Panc1 (cell line): ENCODE data around the gene RASA3.

Experiments used
- POLR2AphosphoS5 ChIP-seq: IDR thresholded peaks from 2 replicates; pipeline ENCODE4 v1.6.1; 2012; ENCODE audit warnings: mild to moderate bottlenecking, low read depth, low read length, moderate library complexity
- SIN3A ChIP-seq: IDR thresholded peaks from 2 replicates; pipeline ENCODE4 v1.6.1; 2012; ENCODE audit warnings: low read depth, mild to moderate bottlenecking, low read length, moderate library complexity, borderline replicate concordance; ENCODE audit not compliant: insufficient read depth
- TCF7L2 ChIP-seq: IDR thresholded peaks from 2 replicates; pipeline ENCODE4 v1.6.1; 2011; ENCODE audit warnings: mild to moderate bottlenecking, low read depth, low read length, inconsistent platforms
- TF ChIP-seq, protein P1 (sequence below): fragments of 450-650 bp; IDR thresholded peaks from 2 replicates; pipeline ENCODE4 v1.5.1; 2017; ENCODE audit warnings: mild to moderate bottlenecking
- TF ChIP-seq, protein P2 (sequence below), 2 experiments: IDR thresholded peaks; 2 replicates each; pipeline ENCODE4 v1.6.1; 2011 to 2012; ENCODE audit warnings: low read depth in 2 of 2, control low read depth in 1 of 2, low read length in 1 of 2, mild to moderate bottlenecking in 1 of 2, moderate library complexity in 1 of 2; ENCODE audit not compliant: insufficient read depth in 1 of 2

DNA sequence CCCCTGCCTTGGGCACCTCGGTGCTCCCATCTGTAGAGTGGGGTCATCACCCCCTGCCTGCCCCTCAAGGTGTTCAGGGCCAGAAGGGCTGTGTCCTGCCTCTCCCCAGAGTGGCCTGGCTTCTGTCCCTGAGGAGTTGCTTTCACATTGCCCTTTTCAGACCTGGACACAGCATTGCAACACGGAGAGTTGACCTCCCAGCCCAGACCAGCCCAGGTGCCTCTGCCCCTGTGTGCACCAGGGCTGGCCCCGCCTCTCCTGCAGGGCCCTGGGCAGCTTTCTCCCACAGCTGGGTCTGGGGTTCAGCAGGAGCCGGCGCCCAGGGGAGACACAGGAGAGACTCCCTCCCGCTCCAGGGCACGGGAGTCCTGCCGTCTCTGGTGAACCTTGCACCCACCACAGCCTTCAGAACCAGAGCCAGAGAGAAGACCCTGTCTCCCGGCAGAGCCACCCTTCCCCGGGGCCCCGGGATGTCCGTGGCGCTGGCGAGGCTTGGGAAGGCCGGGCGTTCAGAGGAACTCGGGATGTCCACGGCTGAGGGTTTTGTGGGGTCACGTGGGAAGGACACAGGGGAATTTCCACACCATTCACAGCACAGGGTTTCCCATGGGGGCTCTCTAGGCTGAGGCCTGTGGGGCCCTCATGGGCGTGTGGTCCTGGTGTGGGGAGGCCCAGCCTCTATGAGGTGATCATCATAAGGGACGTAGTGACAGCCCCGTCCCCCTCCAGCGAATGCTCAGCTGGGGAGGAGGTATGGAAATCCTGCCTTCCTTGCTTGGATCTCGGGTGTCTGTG lies 181.8 kb downstream of the RASA3 start:
- TF ChIP-seq TCF7L2 (no peak), SIN3A (no peak), POLR2AphosphoS5 (no peak)
- TF ChIP-seq, protein P1, sequence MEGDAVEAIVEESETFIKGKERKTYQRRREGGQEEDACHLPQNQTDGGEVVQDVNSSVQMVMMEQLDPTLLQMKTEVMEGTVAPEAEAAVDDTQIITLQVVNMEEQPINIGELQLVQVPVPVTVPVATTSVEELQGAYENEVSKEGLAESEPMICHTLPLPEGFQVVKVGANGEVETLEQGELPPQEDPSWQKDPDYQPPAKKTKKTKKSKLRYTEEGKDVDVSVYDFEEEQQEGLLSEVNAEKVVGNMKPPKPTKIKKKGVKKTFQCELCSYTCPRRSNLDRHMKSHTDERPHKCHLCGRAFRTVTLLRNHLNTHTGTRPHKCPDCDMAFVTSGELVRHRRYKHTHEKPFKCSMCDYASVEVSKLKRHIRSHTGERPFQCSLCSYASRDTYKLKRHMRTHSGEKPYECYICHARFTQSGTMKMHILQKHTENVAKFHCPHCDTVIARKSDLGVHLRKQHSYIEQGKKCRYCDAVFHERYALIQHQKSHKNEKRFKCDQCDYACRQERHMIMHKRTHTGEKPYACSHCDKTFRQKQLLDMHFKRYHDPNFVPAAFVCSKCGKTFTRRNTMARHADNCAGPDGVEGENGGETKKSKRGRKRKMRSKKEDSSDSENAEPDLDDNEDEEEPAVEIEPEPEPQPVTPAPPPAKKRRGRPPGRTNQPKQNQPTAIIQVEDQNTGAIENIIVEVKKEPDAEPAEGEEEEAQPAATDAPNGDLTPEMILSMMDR = no peak
- TF ChIP-seq, protein P2, sequence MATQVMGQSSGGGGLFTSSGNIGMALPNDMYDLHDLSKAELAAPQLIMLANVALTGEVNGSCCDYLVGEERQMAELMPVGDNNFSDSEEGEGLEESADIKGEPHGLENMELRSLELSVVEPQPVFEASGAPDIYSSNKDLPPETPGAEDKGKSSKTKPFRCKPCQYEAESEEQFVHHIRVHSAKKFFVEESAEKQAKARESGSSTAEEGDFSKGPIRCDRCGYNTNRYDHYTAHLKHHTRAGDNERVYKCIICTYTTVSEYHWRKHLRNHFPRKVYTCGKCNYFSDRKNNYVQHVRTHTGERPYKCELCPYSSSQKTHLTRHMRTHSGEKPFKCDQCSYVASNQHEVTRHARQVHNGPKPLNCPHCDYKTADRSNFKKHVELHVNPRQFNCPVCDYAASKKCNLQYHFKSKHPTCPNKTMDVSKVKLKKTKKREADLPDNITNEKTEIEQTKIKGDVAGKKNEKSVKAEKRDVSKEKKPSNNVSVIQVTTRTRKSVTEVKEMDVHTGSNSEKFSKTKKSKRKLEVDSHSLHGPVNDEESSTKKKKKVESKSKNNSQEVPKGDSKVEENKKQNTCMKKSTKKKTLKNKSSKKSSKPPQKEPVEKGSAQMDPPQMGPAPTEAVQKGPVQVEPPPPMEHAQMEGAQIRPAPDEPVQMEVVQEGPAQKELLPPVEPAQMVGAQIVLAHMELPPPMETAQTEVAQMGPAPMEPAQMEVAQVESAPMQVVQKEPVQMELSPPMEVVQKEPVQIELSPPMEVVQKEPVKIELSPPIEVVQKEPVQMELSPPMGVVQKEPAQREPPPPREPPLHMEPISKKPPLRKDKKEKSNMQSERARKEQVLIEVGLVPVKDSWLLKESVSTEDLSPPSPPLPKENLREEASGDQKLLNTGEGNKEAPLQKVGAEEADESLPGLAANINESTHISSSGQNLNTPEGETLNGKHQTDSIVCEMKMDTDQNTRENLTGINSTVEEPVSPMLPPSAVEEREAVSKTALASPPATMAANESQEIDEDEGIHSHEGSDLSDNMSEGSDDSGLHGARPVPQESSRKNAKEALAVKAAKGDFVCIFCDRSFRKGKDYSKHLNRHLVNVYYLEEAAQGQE (IDR thresholded peaks at IDR 0.05; ENCODE audit: insufficient read depth in 1 of 2, low read depth in 2 of 2, low read length in 1 of 2) = no peak
